Activated effector memory CD4-positive, alpha-beta T cell treated with anti-CD3 and anti-CD28 coated beads, Interleukin-2, amount 50 U/mL, for 16 hours (primary cell): ENCODE measurements around the gene TTI1.
"Not testable (repeated sequence)": the region's sequence is repeated elsewhere in the genome, so short reads cannot be mapped to it uniquely, and the experiment has no call there.

Experiments
- DNase-seq: peaks from one replicate; pipeline ENCODE4 v3.0.0-alpha.2; 2020

Gene TTI1

DNA sequence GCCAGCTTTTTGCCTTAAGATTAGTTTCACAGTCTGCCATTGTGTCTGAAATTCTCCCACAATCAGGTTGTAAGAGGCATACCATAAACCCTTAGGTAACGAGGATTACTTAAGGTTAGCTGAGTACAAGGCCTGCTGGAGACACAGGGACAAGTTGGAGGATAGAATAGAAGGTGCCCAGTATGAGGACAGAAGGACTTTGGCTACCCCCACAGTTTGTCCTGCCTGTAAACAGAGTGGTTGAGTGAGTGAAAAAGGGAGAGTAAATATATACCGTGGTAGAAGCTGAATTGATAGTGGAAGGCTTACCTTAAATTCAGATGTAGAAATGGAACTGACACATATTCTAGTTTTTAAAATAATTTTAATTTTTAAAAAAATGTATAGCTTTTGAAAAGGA, 19.6 kb upstream of the TTI1 start:
- DNase-seq: no peak

DNA sequence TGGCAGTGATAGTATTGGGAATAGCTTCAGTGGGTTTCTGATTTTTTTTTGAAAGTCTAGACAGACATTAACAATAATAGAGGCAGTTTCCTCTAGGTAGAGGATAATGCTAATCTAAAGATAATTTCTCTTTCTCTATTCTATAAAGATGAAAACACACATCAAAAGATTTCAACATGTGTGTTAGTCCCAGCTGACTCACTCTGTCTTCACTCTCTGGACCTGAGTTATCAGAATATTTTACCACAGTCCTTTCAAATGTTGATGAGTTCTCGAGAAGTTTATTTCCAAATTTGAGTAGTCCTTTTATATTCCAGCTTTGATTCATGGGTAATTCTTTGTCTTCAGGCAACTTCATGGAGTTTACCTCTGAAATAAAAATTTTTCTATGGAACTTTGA, 17.4 kb upstream of the TTI1 start:
- DNase-seq: no peak

DNA sequence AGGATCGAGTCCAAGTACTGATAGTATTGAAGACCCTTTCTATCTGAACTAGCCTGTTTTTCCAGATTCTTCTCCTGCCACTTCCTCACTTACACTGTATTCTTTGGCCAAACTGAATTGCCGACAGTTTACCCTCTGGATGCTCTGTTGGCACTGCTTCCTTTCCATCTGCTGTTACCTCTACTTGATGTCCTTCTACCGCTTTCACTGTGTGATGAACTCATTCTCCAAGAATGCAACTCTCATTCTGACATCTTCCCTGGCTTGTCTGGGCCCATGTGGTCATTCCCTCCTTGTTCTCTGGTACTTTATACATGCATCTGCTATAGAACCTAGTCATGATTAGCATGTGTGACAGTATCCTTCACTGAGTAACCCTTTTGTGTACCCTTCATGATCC, 16.5 kb upstream of the TTI1 start:
- no peak for DNase-seq

DNA sequence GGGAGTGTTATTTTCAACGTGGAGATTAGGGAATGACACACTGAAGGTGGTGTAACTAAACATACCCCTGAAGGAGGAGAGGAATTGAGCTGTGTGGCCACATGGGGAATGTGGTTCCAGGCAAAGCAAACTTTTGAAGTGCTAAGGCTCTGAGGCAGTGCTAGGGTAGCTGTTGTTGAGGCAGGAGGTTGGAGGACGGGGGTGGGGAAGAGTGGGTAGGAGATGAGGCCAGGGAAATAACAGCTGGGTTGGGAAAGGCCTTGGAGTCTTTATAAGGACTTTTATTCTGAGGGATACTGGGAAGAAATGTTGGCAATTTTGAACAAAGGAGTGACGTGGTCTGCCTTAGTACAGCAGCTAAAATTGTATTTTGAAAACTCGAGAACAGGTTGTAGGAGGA, 13.3 kb upstream of the TTI1 start:
- DNase-seq: no peak

DNA sequence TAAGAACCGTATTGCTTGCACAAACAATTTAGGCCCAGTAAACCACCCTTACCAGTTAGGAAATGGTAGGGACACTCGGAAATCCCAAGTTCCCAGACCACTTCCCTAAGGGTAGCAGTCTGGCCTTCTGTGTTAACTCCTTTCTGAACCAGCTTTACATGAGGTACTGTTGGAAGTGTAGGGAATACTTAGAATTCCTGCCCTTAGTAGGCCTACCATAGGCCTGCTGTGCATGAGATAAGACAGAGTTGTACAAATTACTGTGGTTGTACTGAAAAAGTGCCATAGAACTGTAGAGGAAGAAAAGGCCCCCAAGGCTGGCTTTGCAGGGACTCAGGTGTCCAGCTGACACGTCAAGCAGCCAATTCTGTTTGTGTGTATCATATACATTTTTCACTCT, 11.4 kb upstream of the TTI1 start:
- no peak for DNase-seq

DNA sequence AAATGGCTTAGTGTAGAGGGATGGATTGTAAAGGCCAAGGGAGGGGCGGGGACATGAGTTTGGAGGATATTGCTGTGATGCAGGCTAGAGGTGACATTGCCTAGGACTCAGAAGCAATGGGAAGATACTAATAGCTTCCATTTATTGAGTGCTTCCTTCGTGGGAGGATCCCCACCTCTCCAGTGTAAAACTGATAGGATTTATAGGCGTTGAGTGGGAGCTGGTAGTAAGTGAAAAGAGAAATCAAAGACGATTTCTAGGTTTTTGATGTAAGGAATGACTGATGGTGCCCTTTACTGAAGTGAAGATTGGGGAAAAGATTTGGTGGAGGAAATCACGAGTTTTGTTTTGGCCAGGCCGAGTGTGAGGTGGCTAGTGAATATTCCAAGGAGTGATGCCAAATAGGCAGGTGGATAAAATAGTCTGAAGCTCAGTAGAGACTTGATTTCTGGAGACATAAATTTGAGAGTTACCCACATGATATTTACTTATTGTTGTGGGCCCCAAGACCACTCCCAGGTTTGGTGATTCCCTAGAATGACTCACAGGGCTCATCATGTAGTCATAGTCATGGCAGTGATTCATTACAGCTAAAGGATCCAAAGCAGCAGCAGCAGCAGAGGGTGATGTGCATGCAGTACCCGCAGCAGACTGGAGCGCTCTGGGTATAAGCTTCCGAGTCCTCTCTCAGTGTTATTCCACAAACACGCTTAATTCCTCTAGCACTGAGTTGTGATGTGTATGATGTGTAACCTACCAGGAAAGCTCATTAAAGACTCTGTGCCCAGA, 10.4 kb upstream of the TTI1 start:
- peak; percentile 68 for DNase-seq

DNA sequence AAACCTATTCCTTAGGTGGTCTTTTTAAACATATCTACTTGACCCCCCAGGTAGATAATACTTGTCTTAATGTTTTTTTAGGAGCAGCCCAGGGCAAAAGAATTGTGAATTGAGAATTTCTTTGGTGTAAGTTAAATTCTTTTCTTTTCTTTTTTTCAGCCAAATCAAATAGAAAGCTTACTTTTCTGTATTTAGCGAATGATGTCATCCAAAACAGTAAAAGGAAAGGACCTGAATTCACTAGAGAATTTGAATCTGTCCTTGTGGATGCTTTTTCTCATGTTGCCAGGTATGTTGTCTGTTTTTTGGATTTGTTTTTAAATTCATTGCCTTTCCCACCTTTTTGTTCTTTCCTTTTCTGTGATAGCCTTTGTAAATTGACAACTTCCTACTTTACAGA, 7.0 kb upstream of the TTI1 start:
- no peak for DNase-seq

DNA sequence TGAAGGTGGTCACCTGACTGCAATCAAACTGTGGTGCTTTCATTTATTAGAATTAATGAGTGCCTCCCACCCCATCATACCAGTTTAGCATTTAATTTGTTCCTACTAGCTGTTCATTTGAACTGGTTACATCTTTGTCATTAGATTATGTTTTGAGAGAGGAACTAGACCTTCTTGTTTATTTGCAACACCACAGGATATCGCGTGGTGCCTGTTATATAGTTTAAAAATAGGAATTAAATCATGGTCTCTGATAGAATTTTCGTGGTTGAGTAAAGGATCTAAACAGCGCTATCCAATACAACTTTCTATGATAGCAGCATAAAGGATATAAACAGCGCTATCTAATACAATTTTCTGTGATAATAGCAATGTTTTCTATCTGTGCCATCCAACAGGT, 3.1 kb upstream of the TTI1 start:
- DNase-seq: no peak

DNA sequence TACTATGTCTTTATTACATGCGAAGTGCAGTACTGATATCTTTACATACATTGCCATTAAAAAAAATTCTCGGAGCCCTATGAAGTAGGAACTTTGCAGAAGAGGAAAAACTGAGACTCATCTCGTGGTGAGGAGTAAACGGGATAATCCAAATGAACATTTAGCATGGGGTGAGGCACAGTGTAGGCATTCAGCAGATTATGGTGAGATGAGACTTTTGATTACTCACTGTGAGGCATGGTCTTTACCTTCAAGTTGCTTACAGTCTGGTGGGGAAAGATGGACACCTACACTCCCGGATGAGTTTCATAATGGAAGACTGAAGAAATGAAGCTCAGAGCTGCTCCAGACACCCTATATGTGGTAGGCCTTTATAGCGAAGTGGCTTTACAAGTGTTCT, 1.7 kb upstream of the TTI1 start:
- no peak for DNase-seq

DNA sequence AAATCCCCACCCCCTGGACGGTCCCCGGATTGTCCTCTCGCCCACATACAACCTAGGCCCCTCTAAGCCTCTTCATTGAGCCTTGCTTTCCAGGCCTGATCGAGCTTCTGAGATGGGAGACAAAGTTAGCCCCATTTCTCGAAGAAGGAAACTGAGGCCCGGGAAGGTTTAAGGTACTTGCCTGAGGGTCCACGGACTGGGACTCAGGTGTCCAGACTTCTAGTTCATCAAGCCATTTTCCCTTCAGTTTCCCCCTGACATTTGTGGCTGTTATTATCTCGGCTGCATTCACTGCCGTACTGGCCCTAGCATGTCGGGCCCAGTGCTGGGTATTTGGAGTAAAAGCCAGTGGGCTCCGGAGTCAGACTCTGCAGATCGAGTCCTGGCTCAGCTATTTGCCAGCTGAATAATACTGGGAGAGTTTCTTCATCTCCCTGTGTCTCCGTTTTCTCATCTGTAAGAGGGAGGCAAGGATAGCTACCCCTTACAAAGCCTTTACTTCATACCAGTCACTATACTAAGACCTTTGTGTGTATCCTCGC, 923 bp upstream of the TTI1 start:
- no peak for DNase-seq

DNA sequence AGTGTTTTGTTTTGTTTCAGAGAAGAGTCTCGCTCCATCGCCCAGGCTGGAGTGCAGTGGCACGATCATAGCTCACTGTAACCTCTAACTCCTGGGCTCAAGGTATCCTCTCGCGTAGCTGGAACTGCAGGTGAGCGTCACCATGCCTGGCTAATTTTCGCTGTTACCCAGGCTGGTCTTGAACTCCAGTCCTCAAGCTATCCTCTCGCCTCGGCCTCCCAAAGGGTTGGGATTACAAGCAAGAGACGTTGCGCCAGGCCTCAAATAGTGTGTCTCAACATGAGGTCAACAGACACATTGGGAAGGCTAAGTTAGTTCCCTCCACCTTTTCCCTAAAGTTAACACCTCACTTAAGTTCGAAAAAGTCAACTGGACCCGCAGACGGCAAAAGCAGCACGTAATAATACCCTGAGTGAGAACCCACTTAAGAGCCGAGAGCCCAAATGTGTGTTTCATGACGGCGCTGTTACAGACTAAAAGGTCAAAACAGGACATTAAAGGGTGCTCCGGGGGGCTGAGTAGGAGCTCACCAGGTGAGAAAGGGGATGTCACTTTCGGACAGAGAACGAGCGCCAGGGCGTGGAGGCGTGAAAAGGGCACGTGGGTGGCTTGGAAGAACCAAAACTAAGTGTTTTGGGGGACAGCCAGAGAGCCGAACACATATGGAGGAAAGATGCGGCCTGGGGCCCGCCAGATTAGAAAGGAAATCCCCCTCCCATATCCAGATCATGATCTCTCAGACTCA, 499 bp downstream of the TTI1 start:
- no peak for DNase-seq

DNA sequence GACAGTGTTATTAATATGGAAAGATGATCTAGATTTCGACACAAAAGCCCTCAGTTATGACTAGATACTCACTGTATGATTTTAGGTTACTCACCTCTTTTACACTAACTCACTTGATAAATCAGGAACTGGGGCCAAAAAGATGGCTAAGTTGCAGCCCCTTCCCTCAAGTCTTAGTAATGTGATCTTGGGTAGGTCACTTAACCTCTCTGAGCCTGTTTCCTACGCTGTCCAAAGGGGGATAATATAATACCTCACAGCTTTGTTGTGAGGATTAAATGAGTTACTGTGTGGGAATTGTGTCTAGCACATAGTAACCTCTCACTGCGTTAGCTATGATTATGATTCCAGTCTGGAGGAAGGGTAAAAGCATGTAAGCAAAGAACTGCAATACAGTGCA, 1.3 kb downstream of the TTI1 start:
- DNase-seq: no peak

DNA sequence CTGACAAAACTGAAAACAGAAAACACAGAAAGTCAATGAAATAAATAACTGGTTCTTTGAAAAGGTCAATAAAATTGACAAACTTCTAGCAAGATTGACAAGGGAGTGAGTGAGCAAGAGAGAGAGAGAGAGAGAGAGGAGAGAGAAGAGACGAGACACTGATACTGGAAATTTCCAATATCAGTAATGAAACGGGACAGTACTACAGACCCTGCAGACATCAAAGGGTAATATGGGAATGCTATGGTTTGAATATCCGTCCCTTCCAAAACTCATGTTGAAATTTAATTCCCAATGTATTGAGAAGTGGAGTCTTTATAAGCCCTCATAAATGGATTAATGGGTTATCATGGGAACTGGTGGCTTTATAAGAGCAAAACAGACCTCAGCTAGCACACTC, 3.8 kb downstream of the TTI1 start:
- no peak for DNase-seq

DNA sequence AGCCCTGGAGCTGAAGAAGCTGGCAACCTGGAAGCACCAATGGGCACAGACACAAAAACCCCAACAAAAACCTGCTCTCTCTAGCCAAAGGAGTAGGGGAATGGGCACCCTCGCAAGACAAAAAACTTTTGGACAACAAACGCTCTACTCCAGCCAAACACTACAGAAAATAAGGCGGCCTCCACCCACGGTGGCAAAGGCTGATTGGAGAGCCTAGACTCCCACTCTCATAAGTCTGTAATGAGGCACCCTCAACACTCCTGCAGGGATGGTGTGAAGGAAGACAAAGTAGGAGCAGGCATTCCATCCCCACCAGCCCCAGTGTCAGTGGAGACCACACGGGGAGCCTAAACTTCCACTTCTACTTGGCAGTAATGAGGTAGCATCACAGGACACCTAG, 8.8 kb downstream of the TTI1 start:
- DNase-seq: no peak

DNA sequence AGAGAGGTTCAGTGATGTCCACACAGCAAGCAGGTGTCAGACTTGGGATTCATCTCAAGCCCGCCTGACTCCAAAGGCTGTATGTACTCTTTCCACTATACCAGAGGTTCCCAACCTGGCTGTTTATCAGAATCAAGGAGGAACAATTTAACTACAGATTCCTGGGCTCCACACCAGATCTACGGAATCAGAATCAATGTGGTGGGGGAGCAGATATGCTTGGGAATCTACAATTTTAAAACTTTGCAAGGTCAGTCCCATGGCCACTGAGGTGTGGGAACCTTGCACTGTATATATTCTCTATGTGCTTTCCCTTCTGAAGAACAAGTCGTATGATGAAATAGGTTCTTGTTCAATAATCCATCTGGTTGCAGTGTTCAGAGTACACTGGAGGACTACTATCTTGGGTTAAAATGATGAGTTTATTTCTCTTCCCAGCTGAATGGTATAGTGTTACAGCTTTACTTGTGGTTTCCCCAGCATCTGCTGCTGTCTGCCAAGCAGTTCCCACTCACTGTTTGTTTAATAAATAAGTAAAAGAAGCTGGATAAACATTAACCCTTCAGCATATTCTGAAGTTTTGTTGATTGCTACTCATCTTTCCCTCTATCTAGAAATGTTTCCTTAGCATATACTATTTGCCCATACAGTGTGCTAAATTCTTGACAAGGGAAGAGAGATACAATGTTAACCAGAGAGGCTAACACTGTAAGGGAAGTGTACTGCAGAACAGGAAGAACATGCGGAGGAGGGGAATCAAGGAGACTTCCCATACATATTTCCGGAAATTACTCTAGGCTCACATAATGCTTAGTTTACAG, 9.9 kb downstream of the TTI1 start:
- DNase-seq: no peak

DNA sequence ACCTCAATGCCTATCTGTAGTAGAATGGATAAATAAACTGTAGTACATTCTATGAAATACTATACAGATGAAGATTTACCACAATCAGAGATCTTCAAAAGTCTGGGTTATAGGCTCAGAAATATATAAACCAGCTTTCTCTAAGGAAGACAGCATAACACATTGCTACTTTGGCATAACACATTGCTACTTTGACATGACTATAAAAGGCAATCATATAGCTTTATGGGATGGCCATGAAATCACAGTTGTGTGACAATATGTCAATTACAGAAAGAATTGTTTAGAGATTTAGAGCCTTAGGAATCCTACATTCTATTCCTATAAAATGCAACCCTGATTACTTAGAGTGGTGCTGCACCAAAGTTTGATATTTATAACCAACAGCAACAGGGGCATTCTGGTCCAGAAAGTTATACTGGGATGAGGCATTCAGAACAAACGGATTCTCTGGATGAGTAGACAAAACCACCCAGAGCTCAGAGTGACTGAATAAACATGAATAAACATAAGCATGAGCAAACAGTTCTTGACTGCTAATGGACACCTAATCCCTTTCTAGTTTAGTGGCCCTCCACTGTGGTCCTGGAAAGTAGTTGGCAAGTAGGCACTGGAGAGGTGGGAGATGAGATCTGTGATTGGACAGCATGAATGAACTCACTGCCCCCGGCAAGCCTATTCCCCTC, 12.0 kb downstream of the TTI1 start:
- no peak for DNase-seq

DNA sequence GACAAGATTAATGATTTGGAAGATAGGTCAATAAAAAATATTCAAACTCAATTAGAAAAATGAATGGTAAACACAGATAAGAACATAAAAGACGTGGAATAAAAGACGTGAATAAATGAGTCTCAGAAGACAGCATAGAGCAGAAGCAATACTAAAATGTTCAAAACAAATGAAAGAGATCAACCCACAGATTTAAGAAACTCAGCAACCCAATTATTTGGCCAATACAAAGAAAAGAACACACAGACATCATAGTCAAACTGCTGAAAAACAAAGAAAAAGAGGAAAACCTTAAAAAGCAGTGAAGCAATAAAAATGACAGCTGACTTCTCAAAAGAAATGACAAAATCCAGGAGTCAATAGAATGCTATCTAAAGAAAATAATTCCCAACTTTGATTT, 14.9 kb downstream of the TTI1 start:
- no peak for DNase-seq

DNA sequence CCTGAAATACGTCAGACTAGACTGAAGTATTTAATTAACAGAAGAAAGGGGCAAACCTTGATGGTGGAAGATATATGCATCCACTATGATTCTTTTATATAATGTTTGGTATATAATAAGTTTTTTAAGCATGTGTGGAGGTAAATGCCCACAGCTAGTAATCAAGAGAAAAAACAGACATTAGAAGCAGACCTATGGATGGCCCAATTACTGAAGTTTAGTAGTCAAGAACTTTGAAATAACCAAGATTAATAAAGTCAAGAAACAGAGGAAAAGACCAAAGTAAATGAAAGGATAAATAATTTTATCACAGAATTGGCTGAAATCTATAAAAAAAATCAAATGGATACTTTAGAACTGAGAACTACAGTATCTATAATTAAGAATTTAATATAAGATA, 15.3 kb downstream of the TTI1 start:
- DNase-seq: no peak

DNA sequence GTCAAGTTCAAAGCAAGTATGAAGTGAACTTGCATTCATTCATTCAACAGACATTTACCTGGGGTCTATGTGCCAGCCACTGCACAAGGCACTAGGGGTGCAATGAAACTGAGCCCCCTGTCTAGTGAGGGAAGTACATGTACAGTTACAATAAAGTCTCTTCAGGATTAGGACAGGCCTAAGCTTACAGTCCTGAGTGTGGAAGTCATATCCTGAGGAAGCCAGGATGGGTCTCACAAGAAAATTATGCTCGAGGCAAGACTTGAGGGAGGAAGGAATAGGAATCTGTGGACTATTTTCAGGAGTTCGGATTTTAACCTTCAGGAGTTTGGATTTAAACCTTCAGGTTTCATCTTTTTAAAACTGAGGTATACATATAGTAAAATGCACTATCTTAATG, 19.4 kb downstream of the TTI1 start:
- DNase-seq: no peak

DNA sequence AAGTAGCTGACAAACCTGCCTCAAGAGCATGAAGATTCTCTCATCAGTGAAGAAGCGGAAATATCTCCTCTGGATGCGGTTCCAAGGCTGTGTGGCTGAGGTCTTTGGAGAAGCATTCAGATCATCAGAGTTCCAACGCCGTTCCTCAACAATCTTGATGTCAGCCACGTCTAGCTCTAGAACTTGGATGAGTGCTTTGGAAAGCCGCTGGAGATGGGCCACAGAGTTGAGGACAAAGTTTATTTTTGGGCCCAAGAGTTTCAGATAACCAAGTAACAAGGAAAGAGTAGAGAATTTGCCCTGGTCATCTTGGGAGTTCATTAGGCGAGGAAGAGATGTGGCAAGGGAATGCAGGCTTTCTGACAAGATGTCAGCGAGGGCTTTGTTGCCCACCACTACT, 20.9 kb downstream of the TTI1 start:
- DNase-seq: no peak

DNA sequence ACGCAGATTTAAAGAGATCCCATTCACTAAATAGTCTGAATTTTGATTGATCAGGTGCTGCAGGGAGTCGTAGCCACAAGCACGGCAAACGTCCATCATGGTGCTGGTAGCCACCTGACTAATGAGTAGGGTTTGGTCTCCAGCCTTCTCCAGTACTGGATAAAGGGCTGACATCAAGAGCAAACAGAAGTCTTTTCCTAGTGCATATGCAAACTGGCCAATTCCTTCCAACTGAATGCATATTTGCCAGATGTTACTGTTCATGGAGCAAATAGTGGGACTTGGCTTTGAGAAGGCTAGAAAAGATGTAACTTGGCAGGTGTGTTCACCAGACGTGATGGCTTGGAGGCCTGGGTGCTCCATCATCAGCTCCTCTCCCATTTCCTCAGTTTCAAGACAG, 21.6 kb downstream of the TTI1 start:
- DNase-seq: no peak

DNA sequence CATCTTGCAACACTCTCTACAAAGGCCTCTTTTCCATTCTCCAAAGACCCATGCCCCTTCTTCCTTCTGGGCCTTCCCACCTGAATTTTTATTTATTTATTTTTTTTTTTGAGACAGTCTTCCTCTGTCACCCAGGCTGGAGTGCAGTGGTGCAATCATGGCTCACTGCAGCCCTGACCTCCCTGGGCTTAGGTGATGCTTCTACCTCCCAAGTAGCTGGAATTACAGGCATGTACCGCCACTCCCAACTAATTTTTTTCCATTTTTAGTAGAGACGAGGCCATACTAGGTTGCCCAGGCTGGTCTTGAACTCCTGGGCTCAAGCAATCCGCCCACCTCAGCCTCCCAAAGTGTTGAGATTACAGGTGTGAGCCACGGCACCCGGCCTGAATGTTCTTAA, 23.8 kb downstream of the TTI1 start:
- DNase-seq: not testable (repeated sequence)
